Nephron progenitor cell (in vitro differentiated cells): Measurements from ENCODE around the gene CMSS1.
A peak's percentile ranks its signal among the peaks of the same experiment; 100 is the strongest.

Experiments
- DNase-seq: peaks from one replicate; pipeline ENCODE4 v3.0.0; 2021
- H3K27ac Mint-ChIP-seq: 2 replicates; pipeline ENCODE4 v1.8.0; 2021; ENCODE audit warnings: mild to moderate bottlenecking, moderate library complexity, mixed read lengths
- H3K27me3 Mint-ChIP-seq: 2 replicates; pipeline ENCODE4 v1.8.0; 2021; ENCODE audit warnings: mild to moderate bottlenecking, low read depth, mixed read lengths; ENCODE audit not compliant: poor library complexity
- H3K36me3 Mint-ChIP-seq: 2 replicates; pipeline ENCODE4 v1.8.0; 2021; ENCODE audit warnings: low read depth, mixed read lengths
- H3K4me1 Mint-ChIP-seq: 2 replicates; pipeline ENCODE4 v1.8.0; 2021; ENCODE audit warnings: mixed read lengths
- H3K4me3 Mint-ChIP-seq: 2 replicates; pipeline ENCODE4 v1.8.0; 2021; ENCODE audit warnings: mild to moderate bottlenecking, moderate library complexity, mixed read lengths
- H3K9me3 Mint-ChIP-seq: 2 replicates; pipeline ENCODE4 v1.8.0; 2021; ENCODE audit warnings: mild to moderate bottlenecking, moderate library complexity, mixed read lengths
- TF ChIP-seq, protein P1 (sequence below): fragments of 200-600 bp; sonication (generic); IDR thresholded peaks from 2 replicates; pipeline ENCODE4 v1.5.0; 2021; ENCODE audit warnings: antibody characterized with exemption

Gene CMSS1

GRCh38 chr3:99843590-99844258 lies 26.1 kb downstream of the CMSS1 start:
- Mint-ChIP-seq H3K9me3 (peaks cover 9% of the 10 kb centered on the region), H3K4me3 (no peak overlapping the region), H3K4me1 (peaks cover 19% of the 10 kb centered on the region), H3K27ac (no peak overlapping the region), H3K36me3 (no peaks in the 10 kb centered on the region), H3K27me3 (no peaks in the 10 kb centered on the region)
- TF ChIP-seq, protein P1, sequence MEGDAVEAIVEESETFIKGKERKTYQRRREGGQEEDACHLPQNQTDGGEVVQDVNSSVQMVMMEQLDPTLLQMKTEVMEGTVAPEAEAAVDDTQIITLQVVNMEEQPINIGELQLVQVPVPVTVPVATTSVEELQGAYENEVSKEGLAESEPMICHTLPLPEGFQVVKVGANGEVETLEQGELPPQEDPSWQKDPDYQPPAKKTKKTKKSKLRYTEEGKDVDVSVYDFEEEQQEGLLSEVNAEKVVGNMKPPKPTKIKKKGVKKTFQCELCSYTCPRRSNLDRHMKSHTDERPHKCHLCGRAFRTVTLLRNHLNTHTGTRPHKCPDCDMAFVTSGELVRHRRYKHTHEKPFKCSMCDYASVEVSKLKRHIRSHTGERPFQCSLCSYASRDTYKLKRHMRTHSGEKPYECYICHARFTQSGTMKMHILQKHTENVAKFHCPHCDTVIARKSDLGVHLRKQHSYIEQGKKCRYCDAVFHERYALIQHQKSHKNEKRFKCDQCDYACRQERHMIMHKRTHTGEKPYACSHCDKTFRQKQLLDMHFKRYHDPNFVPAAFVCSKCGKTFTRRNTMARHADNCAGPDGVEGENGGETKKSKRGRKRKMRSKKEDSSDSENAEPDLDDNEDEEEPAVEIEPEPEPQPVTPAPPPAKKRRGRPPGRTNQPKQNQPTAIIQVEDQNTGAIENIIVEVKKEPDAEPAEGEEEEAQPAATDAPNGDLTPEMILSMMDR = no peak
- no peak for DNase-seq

- Mint-ChIP-seq H3K27ac (no peak overlapping the region), H3K4me3 (no peak overlapping the region), H3K9me3 (peaks cover 9% of the 10 kb centered on the region), H3K27me3 (no peaks in the 10 kb centered on the region), H3K36me3 (no peaks in the 10 kb centered on the region), H3K4me1 (peaks cover 19% of the 10 kb centered on the region)
- TF ChIP-seq, protein P1 = no peak
- DNase-seq = no peak
Observed at GRCh38 chr3:99845331-99845730, 27.7 kb downstream of the CMSS1 start.

GRCh38 chr3:99845999-99846398 lies 28.3 kb downstream of the CMSS1 start:
- DNase-seq = no peak
- H3K36me3 Mint-ChIP-seq = no peaks in the 10 kb centered on the region
- no peak overlapping the region for H3K27ac Mint-ChIP-seq
- peaks cover 9% of the 10 kb centered on the region for H3K9me3 Mint-ChIP-seq
- H3K27me3 Mint-ChIP-seq = no peaks in the 10 kb centered on the region
- TF ChIP-seq, protein P1 = no peak
- H3K4me3 Mint-ChIP-seq = no peak overlapping the region
- peaks cover 19% of the 10 kb centered on the region for H3K4me1 Mint-ChIP-seq

DNA sequence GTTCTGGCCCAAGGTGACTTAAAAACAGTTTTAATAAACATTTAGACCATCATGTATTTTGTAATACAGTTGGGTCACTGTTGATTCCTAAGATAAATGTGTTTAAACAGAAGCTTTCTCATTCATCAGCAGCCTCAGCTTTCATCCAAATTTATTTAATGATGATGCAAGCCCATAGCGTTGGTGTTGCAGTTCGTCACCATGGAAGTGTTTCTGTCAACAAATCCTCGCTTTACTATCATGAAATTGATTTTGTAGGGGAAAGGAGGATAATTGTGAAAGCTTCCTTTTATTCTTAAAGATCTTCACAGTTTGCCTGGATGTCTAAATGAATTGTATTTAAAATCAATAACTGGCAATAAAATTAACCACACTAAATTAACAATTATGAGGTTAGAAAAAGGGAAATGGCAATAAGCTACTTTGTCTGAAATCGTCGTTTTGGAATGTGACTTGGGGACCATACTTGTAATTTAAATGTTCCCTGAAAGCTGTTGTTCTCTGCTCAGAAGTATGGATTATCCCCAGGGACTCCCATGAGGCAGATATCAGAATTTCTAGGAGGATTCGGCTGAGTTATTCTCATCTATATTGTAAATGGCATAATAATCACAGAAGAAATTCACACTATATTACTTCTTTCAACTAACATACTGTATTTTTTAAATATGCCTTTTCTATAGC lies 29.0 kb downstream of the CMSS1 start:
- no peak for DNase-seq
- H3K36me3 Mint-ChIP-seq = no peaks in the 10 kb centered on the region
- TF ChIP-seq, protein P1 = no peak
- H3K27ac Mint-ChIP-seq = no peak overlapping the region
- H3K27me3 Mint-ChIP-seq = no peaks in the 10 kb centered on the region
- peaks cover 19% of the 10 kb centered on the region for H3K4me1 Mint-ChIP-seq
- peaks cover 9% of the 10 kb centered on the region for H3K9me3 Mint-ChIP-seq
- no peak overlapping the region for H3K4me3 Mint-ChIP-seq

GRCh38 chr3:99848433-99848832 lies 30.8 kb downstream of the CMSS1 start:
- DNase-seq = no peak
- TF ChIP-seq, protein P1 = no peak
- no peak overlapping the region for H3K4me3 Mint-ChIP-seq
- H3K9me3 Mint-ChIP-seq = peaks cover 9% of the 10 kb centered on the region
- peak overlapping the region; percentile 41 for H3K27ac Mint-ChIP-seq
- H3K4me1 Mint-ChIP-seq = peaks cover 16% of the 10 kb centered on the region
- H3K36me3 Mint-ChIP-seq = peaks cover 5% of the 10 kb centered on the region
- no peaks in the 10 kb centered on the region for H3K27me3 Mint-ChIP-seq

DNA sequence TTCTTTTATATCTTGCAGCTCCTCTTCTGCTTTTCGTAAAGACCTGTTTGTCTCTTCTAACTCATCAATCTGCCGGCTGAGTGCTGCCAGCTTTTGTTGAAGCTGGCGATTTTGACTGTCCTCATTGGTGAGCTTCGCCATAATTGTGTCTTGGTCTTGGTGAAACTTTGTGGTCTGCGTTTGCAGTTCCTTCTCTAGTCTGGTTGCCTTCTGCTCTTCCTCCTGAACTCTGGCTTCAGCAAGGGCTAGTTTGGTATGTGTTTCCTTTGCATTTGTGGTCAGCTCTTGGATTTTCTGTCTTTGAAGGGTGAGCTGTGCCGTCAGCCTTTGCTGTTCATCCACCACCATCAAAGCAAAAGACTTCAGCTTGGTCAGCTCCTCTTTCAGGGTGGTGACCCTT lies 32.9 kb downstream of the CMSS1 start:
- no peak for DNase-seq
- TF ChIP-seq, protein P1 = no peak
- peaks cover 9% of the 10 kb centered on the region for H3K9me3 Mint-ChIP-seq
- H3K4me1 Mint-ChIP-seq = peaks cover 5% of the 10 kb centered on the region
- no peak overlapping the region for H3K4me3 Mint-ChIP-seq
- H3K27me3 Mint-ChIP-seq = no peaks in the 10 kb centered on the region
- no peak overlapping the region for H3K27ac Mint-ChIP-seq
- H3K36me3 Mint-ChIP-seq = peaks cover 5% of the 10 kb centered on the region
